ENCODE data around the gene RAB1B. TPM values are rescaled to one million over a fixed set of nuclear protein-coding genes. Genes with fewer than 3 reads are reported as not detected.

RAB1B gene
- total RNA-seq, 3 donors from 2014 or later = 87.2 to 99.4 (median 98.2) TPM

DNA sequence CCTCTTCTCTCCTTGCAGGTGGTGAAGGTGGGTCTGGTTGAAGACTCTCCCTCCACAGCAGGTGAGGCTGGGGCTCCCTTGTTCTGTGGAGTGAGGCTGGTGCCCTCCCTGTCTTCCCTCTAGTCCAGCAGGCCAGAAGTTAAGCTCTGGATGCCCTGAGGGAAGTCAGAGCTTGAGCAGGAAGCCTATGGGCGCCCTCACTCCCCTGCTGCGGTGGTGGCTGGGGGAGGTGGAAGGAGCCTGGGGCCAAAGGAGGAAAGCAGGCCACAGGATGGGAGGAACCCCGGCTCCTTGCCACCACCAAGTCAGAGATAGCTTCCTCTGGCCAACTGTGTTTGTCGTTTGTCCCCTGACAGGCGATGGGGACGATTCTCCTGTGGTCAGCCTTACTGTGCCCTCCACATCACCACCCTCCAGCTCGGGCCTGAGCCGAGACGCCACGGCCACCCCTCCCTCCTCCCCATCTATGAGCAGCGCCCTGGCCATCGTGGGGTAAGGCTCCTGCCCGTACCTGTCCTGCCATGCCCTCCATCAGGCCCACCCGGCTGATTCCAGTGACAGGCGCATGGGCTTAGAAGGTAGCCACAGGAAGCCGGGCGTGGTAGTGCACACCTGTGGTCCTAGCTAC, 29.5 kb upstream of the RAB1B start:
- H3K4me1 ChIP-seq = no peaks in the 10 kb centered on the region
- H3K9me3 ChIP-seq = no peaks in the 10 kb centered on the region
- no peaks in the 10 kb centered on the region for H3K36me3 ChIP-seq
- TF ChIP-seq POLR2A (IDR thresholded peaks at IDR 0.05) = no peak
- no peak for TF ChIP-seq POLR2AphosphoS5 (IDR thresholded peaks at IDR 0.05)
- TF ChIP-seq, protein P1, sequence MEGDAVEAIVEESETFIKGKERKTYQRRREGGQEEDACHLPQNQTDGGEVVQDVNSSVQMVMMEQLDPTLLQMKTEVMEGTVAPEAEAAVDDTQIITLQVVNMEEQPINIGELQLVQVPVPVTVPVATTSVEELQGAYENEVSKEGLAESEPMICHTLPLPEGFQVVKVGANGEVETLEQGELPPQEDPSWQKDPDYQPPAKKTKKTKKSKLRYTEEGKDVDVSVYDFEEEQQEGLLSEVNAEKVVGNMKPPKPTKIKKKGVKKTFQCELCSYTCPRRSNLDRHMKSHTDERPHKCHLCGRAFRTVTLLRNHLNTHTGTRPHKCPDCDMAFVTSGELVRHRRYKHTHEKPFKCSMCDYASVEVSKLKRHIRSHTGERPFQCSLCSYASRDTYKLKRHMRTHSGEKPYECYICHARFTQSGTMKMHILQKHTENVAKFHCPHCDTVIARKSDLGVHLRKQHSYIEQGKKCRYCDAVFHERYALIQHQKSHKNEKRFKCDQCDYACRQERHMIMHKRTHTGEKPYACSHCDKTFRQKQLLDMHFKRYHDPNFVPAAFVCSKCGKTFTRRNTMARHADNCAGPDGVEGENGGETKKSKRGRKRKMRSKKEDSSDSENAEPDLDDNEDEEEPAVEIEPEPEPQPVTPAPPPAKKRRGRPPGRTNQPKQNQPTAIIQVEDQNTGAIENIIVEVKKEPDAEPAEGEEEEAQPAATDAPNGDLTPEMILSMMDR (IDR thresholded peaks at IDR 0.05) = no peak
- intact Hi-C loops (cut with DNase I; ENCODE audit: low total_unique reads) = no loop called here
- no peak for DNase-seq (ENCODE audit: low spot score in 2 of 2)
- no peak overlapping the region for H3K27ac ChIP-seq
- no peaks in the 10 kb centered on the region for H3K27me3 ChIP-seq
- H3K4me3 ChIP-seq = no peak overlapping the region

DNA sequence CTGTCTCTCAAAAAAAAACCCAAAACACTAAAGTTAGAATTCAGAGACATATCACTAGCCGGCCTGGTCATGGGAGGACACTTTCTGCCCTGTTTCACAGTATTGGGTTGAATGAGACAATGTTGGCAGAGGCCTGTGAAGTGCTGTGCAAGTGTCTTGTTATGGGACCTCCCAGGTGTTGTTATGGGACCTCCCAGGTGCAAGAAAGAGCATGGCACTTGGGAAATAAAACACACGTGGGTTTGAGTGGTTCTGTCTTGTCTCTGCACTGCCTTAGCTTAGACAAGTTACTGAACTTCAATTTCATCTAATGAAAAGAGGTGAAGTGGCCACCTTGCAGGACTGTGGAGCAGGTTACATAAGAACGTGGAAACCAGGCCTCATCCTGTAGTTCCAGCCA, 28.9 kb upstream of the RAB1B start:
- no peak for DNase-seq (ENCODE audit: low spot score in 2 of 2)
- H3K27ac ChIP-seq = no peak overlapping the region
- H3K27me3 ChIP-seq = no peaks in the 10 kb centered on the region
- intact Hi-C loops (cut with DNase I; ENCODE audit: low total_unique reads) = no loop called here
- TF ChIP-seq, protein P1 (IDR thresholded peaks at IDR 0.05) = no peak
- TF ChIP-seq POLR2A (IDR thresholded peaks at IDR 0.05) (no peak), POLR2AphosphoS5 (IDR thresholded peaks at IDR 0.05) (no peak)
- no peaks in the 10 kb centered on the region for H3K36me3 ChIP-seq
- no peaks in the 10 kb centered on the region for H3K9me3 ChIP-seq
- no peak overlapping the region for H3K4me3 ChIP-seq
- no peaks in the 10 kb centered on the region for H3K4me1 ChIP-seq

DNA sequence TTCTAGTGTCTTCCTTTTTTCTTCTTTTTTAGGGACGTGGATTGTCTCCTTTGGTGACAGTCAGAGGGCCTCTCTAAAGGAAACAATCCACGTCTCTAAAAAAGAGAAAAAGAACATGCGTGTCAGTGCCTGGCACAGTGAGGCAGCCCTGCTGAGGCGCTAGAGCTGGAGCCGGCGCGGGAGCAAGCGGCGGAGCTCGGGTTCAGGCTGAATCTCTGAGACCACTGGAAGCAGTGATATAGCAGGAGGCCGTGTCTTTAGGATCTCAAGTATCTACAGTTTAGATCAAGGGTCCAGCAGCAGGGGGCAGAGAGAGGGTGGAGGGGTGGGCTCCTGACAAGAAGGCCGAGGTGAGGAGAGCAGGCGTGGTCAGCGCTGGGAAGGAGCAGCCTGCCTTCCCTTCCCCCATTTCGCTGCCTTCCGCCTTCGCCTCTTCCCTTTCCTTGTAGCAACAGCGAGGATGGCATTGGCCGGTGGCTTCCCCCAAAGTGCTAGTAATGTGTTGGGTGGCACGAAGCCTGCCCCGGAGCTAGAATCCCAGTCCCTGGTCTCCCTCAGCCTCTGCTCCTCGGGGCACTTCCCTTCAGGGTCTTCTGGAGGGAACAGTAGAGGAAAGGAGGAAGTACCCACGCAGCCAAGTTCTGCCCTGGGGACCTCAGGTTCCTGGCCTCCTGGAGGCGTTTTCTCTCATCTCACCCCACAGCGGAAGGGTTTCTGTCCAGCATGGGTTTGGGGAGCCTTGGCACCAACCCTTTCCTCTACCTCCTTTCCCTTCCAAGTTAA, 28.2 kb upstream of the RAB1B start:
- H3K4me3 ChIP-seq = no peak overlapping the region
- no peak overlapping the region for H3K27ac ChIP-seq
- H3K4me1 ChIP-seq = no peaks in the 10 kb centered on the region
- no peak for DNase-seq (ENCODE audit: low spot score in 2 of 2)
- TF ChIP-seq, protein P1 (IDR thresholded peaks at IDR 0.05) = no peak
- TF ChIP-seq POLR2A (IDR thresholded peaks at IDR 0.05) (no peak), POLR2AphosphoS5 (IDR thresholded peaks at IDR 0.05) (no peak)
- no peaks in the 10 kb centered on the region for H3K27me3 ChIP-seq
- H3K36me3 ChIP-seq = no peaks in the 10 kb centered on the region
- intact Hi-C loops (cut with DNase I; ENCODE audit: low total_unique reads) = no loop called here
- H3K9me3 ChIP-seq = no peaks in the 10 kb centered on the region

DNA sequence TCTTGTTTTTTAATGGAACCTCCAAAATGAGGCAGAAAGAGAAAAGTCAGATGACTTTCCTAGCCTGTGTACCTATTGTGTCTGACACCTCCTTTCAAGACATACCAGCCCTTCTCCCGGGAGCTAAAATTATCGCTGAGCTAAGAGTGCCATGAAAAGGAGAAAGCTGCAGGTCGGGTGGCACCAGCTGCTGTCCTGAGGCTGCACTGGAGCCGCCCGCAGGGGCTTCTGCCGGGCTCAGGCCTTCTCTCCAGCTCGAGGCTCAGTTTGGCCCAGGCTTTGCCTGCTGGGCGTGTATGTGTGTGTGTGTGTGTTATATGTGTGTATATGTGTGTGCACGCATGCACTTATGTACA, 27.7 kb upstream of the RAB1B start:
- Histone ChIP-seq H3K27ac (no peak overlapping the region), H3K9me3 (no peaks in the 10 kb centered on the region), H3K4me1 (no peaks in the 10 kb centered on the region), H3K36me3 (no peaks in the 10 kb centered on the region), H3K27me3 (no peaks in the 10 kb centered on the region), H3K4me3 (no peak overlapping the region)
- TF ChIP-seq POLR2AphosphoS5 (IDR thresholded peaks at IDR 0.05) (no peak), POLR2A (IDR thresholded peaks at IDR 0.05) (no peak)
- TF ChIP-seq, protein P1 (IDR thresholded peaks at IDR 0.05) = no peak
- intact Hi-C loops (cut with DNase I; ENCODE audit: low total_unique reads) = no loop called here
- no peak for DNase-seq (ENCODE audit: low spot score in 2 of 2)

DNA sequence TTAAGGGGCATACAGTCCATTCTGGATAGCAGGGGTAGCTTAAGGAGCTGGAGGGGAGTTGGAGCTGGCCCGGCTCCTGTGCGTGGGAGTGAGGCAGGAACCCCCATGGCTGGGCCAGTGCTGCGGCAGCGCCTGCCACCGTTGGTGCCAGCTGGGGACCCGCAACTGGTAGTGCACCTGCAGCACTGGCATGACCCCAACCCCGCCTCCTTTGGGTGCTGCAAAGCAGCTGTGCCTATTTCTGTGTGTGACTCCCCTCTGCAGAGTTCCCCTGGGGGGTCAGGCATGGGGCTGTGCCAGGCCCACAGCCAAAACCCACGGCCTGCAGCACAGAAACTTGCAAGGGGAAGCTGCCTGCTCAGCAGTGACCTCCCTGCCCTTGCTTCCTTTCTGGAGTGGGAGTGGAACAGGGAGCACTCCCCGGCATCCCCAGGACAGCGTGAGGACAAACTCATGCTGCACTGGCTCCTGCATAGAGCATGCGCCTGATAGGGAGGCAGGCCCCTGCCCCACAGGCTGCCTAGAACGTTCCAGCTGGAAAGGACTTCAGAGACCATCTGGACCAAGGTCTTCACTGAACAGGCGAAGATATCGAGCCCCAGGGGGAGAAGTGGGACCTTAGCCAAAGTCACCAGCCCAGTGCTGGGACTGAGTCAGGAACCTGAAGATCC, 26.2 kb upstream of the RAB1B start:
- TF ChIP-seq POLR2A (IDR thresholded peaks at IDR 0.05) (no peak), POLR2AphosphoS5 (IDR thresholded peaks at IDR 0.05) (no peak)
- TF ChIP-seq, protein P1 (IDR thresholded peaks at IDR 0.05) = no peak
- H3K27ac ChIP-seq = no peak overlapping the region
- no peaks in the 10 kb centered on the region for H3K36me3 ChIP-seq
- H3K27me3 ChIP-seq = no peaks in the 10 kb centered on the region
- H3K4me3 ChIP-seq = no peak overlapping the region
- no peak for DNase-seq (ENCODE audit: low spot score in 2 of 2)
- H3K9me3 ChIP-seq = no peaks in the 10 kb centered on the region
- H3K4me1 ChIP-seq = no peaks in the 10 kb centered on the region
- intact Hi-C loops (cut with DNase I; ENCODE audit: low total_unique reads) = no loop called here

All from breast epithelium (tissue), 4 donors.